Stimulated activated CD4-positive, alpha-beta T cell treated with anti-CD3 and anti-CD28 coated beads, Interleukin-2, amount 100 ng/mL, for 24 hours (primary cell): ENCODE measurements around the gene MAPK11.

Experiments
- DNase-seq, 2 donors: peaks; one replicate each; pipeline ENCODE4 v3.0.0-alpha.2; 2020

The MAPK11 gene

GRCh38 chr22:50293441-50294318 lies 23.5 kb upstream of the MAPK11 start:
- DNase-seq: no peak

GRCh38 chr22:50292643-50293440 lies 22.7 kb upstream of the MAPK11 start:
- no peak for DNase-seq

GRCh38 chr22:50289942-50290630 lies 19.9 kb upstream of the MAPK11 start:
- DNase-seq: no peak

- no peak for DNase-seq
Observed at GRCh38 chr22:50289151-50289941, 19.2 kb upstream of the MAPK11 start.

- no peak for DNase-seq
Observed at GRCh38 chr22:50287731-50288130, 17.6 kb upstream of the MAPK11 start.

GRCh38 chr22:50286701-50287318 lies 16.6 kb upstream of the MAPK11 start:
- DNase-seq: no peak

GRCh38 chr22:50286275-50286674 lies 16.1 kb upstream of the MAPK11 start:
- no peak for DNase-seq

- no peak for DNase-seq
Observed at GRCh38 chr22:50285568-50286229, 15.5 kb upstream of the MAPK11 start.

- no peak for DNase-seq
Observed at GRCh38 chr22:50284479-50284878, 14.3 kb upstream of the MAPK11 start.

- DNase-seq: no peak
Observed at GRCh38 chr22:50283821-50284220, 13.6 kb upstream of the MAPK11 start.

GRCh38 chr22:50282361-50283155 lies 12.4 kb upstream of the MAPK11 start:
- DNase-seq: no peak

- no peak for DNase-seq
Observed at GRCh38 chr22:50281957-50282356, 11.8 kb upstream of the MAPK11 start.

GRCh38 chr22:50281384-50281760 lies 11.2 kb upstream of the MAPK11 start:
- no peak for DNase-seq

GRCh38 chr22:50280708-50281383 lies 10.7 kb upstream of the MAPK11 start:
- DNase-seq: no peak

- DNase-seq: no peak
Observed at GRCh38 chr22:50280022-50280707, 10.0 kb upstream of the MAPK11 start.

GRCh38 chr22:50278956-50279619 lies 8.9 kb upstream of the MAPK11 start:
- DNase-seq: no peak

GRCh38 chr22:50278461-50278860 lies 8.3 kb upstream of the MAPK11 start:
- DNase-seq: no peak

GRCh38 chr22:50277761-50278160 lies 7.6 kb upstream of the MAPK11 start:
- no peak for DNase-seq

- peak in 1 of 2 donors; percentile 58 for DNase-seq
Observed at GRCh38 chr22:50276143-50276542, 6.0 kb upstream of the MAPK11 start.
